ENCODE measurements around the gene MGP.

DNA sequence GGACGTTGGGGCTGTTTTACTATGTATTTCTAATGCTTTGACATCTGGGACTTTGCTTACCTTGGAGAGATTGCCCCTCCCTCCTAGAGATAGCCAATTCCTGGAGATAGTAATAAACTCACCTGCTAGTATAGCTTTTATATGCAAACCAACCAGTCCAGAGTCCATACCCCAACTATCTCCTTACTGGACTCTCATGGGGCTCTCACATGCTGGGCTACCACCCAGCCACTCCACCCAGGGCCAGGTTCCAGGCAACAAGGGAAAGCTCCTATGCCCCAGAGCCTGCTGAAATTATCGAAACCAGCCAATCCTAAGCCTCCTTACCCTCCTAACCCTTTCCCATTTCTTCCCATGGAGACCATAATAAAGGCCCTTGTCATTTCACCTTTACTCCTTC lies 25.5 kb upstream of the MGP start:
- no peak for TF ChIP-seq POLR2AphosphoS5 (IDR thresholded peaks at IDR 0.05; ENCODE audit: borderline replicate concordance, low read depth, low read length)
- TF ChIP-seq EZH2 (IDR thresholded peaks at IDR 0.05) = no peak
- no peak for TF ChIP-seq FOXP2 (optimal IDR thresholded peaks at IDR 0.05; ENCODE audit: control extremely low read depth, extremely low read length, insufficient read depth)
